SK-N-SH (cell line): ENCODE measurements around the gene VANGL2. TPM values are rescaled to one million over a fixed set of nuclear protein-coding genes. Genes with fewer than 3 reads are reported as not detected.

Source experiments
- CTCF ChIA-PET: fragments of 300-600, 350-600 bp; formaldehyde crosslinking; extraction: SDS; loops from one replicate; lab custom pipeline; 2021; lab: Yijun Ruan, JAX
- POLR2A ChIA-PET: fragments of 350-600 bp; sonication (Branson Sonifier 250); formaldehyde crosslinking; extraction: SDS; loops from one replicate; lab custom pipeline; 2020; ENCODE audit warnings: antibody characterized with exemption, inconsistent platforms; lab: Yijun Ruan, JAX
- DNase-seq: peaks from one replicate; pipeline ENCODE4 v3.0.0; 2012
- H2AFZ ChIP-seq: fragments of 200-600 bp; sonication (generic); 2 replicates; pipeline ENCODE4 v1.8.1; 2016; ENCODE audit warnings: antibody characterized with exemption, mild to moderate bottlenecking, low read depth
- H3F3A ChIP-seq: fragments of 200-600 bp; sonication (generic); replicated peaks from 2 replicates; pipeline ENCODE3; 2016; ENCODE audit warnings: antibody characterized with exemption, mild to moderate bottlenecking; ENCODE audit not compliant: insufficient read depth
- H3K27ac ChIP-seq, 2 experiments: fragments of 200-500 bp in 1 of 2; fragments of 200-600 bp in 1 of 2; sonication (Bioruptor generic) in 1 of 2; sonication (generic), shearing (Covaris generic) in 1 of 2; 2 replicates each; pipeline versions ENCODE4 v1.5.1 to v1.6.1; 2014 to 2016; ENCODE audit warnings: low read depth in 2 of 2, inconsistent platforms in 1 of 2, low read length in 1 of 2, mild to moderate bottlenecking in 1 of 2, mixed read lengths in 1 of 2
- H3K27me3 ChIP-seq: fragments of 200-600 bp; sonication (generic), shearing (Covaris generic); 2 replicates; pipeline ENCODE4 v1.6.1; 2016; ENCODE audit warnings: mixed run types; ENCODE audit not compliant: insufficient read depth
- H3K36me3 ChIP-seq, 2 experiments: fragments of 200-500 bp in 1 of 2; fragments of 200-600 bp in 1 of 2; sonication (Bioruptor generic) in 1 of 2; sonication (generic) in 1 of 2; replicated peaks in 1 of 2; 2 replicates each; pipeline versions ENCODE3 to v1.5.1; 2014 to 2016; ENCODE audit warnings: low read length in 1 of 2, mild to moderate bottlenecking in 1 of 2; ENCODE audit not compliant: insufficient read depth in 2 of 2, control insufficient read depth in 1 of 2
- H3K4me1 ChIP-seq, 2 experiments: fragments of 200-500 bp in 1 of 2; fragments of 200-600 bp in 1 of 2; sonication (Bioruptor generic) in 1 of 2; sonication (generic), shearing (Covaris generic) in 1 of 2; 2 replicates each; pipeline versions ENCODE4 v1.5.1 to v1.6.1; 2014 to 2016; ENCODE audit warnings: low read depth in 1 of 2, low read length in 1 of 2, mixed run types in 1 of 2; ENCODE audit not compliant: insufficient read depth in 2 of 2, control insufficient read depth in 1 of 2
- H3K4me2 ChIP-seq: fragments of 200-600 bp; sonication (generic), shearing (Covaris generic); 2 replicates; pipeline ENCODE4 v1.6.1; 2017; ENCODE audit warnings: mixed run types
- H3K4me3 ChIP-seq, 2 experiments: fragments of 200-500 bp in 1 of 2; fragments of 200-600 bp in 1 of 2; sonication (Bioruptor generic) in 1 of 2; sonication (generic), shearing (Covaris generic) in 1 of 2; 2 replicates each; pipeline versions ENCODE4 v1.5.1 to v1.8.1; 2014 to 2016; ENCODE audit warnings: low read depth in 2 of 2, inconsistent platforms in 1 of 2, low read length in 1 of 2, mild to moderate bottlenecking in 1 of 2, mixed read lengths in 1 of 2, moderate library complexity in 1 of 2
- H3K79me2 ChIP-seq: fragments of 200-600 bp; sonication (generic); 2 replicates; pipeline ENCODE4 v1.8.1; 2017; ENCODE audit warnings: mild to moderate bottlenecking; ENCODE audit not compliant: insufficient read depth
- H3K9ac ChIP-seq: fragments of 200-600 bp; sonication (generic); 2 replicates; pipeline ENCODE4 v1.6.1; 2017; ENCODE audit warnings: mixed run types
- H3K9me2 ChIP-seq: fragments of 200-600 bp; sonication (generic); 2 replicates; pipeline ENCODE4 v1.6.1; 2017; ENCODE audit warnings: mixed run types
- H3K9me3 ChIP-seq: fragments of 200-600 bp; sonication (generic); 2 replicates; pipeline ENCODE4 v1.6.1; 2017; ENCODE audit warnings: mixed run types, mild to moderate bottlenecking, moderate library complexity
- H4K20me1 ChIP-seq: fragments of 200-600 bp; sonication (generic); 2 replicates; pipeline ENCODE4 v1.6.1; 2017; ENCODE audit warnings: mild to moderate bottlenecking, mixed run types; ENCODE audit not compliant: insufficient read depth
- CHD2 ChIP-seq: fragments of 150-350 bp; IDR thresholded peaks from 2 replicates; pipeline ENCODE4 v1.6.1; 2018; ENCODE audit warnings: low read length; ENCODE audit not compliant: partially characterized antibody
- CTCF ChIP-seq: fragments of 200-600 bp; sonication (generic); IDR thresholded peaks from 2 replicates; pipeline ENCODE4 v1.6.1; 2017; ENCODE audit warnings: antibody characterized with exemption, mild to moderate bottlenecking, moderate library complexity
- ELF1 ChIP-seq: IDR thresholded peaks from 2 replicates; pipeline ENCODE4 v1.4.0; 2012
- EP300 ChIP-seq, 2 experiments: IDR thresholded peaks; 2 replicates each; pipeline versions ENCODE4 v1.4.0 to v1.6.1; 2012; ENCODE audit warnings: borderline replicate concordance in 1 of 2, low read depth in 1 of 2, low read length in 1 of 2
- EZH2phosphoT487 ChIP-seq: fragments of 200-600 bp; sonication (generic); IDR thresholded peaks from 2 replicates; pipeline ENCODE4 v1.6.1; 2017; ENCODE audit warnings: low read depth, mixed run types, mild to moderate bottlenecking, antibody characterized with exemption, moderate library complexity, borderline replicate concordance
- FOSL2 ChIP-seq: IDR thresholded peaks from 2 replicates; pipeline ENCODE4 v1.4.0; 2012; ENCODE audit warnings: low read depth, mild to moderate bottlenecking, moderate library complexity, borderline replicate concordance
- FOXM1 ChIP-seq: IDR thresholded peaks from 2 replicates; pipeline ENCODE4 v1.4.0; 2012; ENCODE audit warnings: low read depth, mild to moderate bottlenecking
- MAX ChIP-seq: IDR thresholded peaks from 2 replicates; pipeline ENCODE4 v1.4.0; 2012; ENCODE audit warnings: low read depth
- MEF2A ChIP-seq: IDR thresholded peaks from 2 replicates; pipeline ENCODE4 v1.4.0; 2012; ENCODE audit warnings: low read depth, borderline replicate concordance
- NFIC ChIP-seq: IDR thresholded peaks from 2 replicates; pipeline ENCODE4 v1.4.0; 2012; ENCODE audit warnings: borderline replicate concordance
- NRF1 ChIP-seq: IDR thresholded peaks from 2 replicates; pipeline ENCODE4 v1.6.1; 2012; ENCODE audit warnings: low read depth, mild to moderate bottlenecking, low read length
- PBX3 ChIP-seq: IDR thresholded peaks from 2 replicates; pipeline ENCODE4; 2012
- POLR2AphosphoS5 ChIP-seq: IDR thresholded peaks from 2 replicates; pipeline ENCODE4 v1.6.1; 2012; ENCODE audit warnings: low read depth, low read length
- RAD21 ChIP-seq: IDR thresholded peaks from 2 replicates; pipeline ENCODE4 v1.6.1; 2012; ENCODE audit warnings: mild to moderate bottlenecking, low read length
- RXRA ChIP-seq: IDR thresholded peaks from 2 replicates; pipeline ENCODE4 v1.4.0; 2012; ENCODE audit warnings: low read depth, mild to moderate bottlenecking, borderline replicate concordance
- SMC3 ChIP-seq: IDR thresholded peaks from 2 replicates; pipeline ENCODE4 v1.6.1; 2012; ENCODE audit warnings: low read depth, low read length, improper control_type of control experiment
- TAF1 ChIP-seq: IDR thresholded peaks from 2 replicates; pipeline ENCODE4 v1.6.1; 2012; ENCODE audit warnings: low read depth, mild to moderate bottlenecking, low read length, moderate library complexity, borderline replicate concordance
- TCF12 ChIP-seq: IDR thresholded peaks from 2 replicates; pipeline ENCODE4 v1.4.0; 2012
- USF1 ChIP-seq: IDR thresholded peaks from 2 replicates; pipeline ENCODE4 v1.4.0; 2012; ENCODE audit warnings: low read depth, borderline replicate concordance
- YY1 ChIP-seq: IDR thresholded peaks from 2 replicates; pipeline ENCODE4 v1.4.0; 2012; ENCODE audit warnings: low read depth, mild to moderate bottlenecking
- WGBS: methylation state at CpG from one replicate; pipeline ENCODE4 v1.1.6; 2017; ENCODE audit warnings: low lambda C conversion rate; 5-methylcytosine and 5-hydroxymethylcytosine counted together
- polyA plus RNA-seq, 3 experiments: library from polyadenylated mRNA; depleted of rRNA; stranded (reverse); fragments of >200 nt; gene quantifications; 2 replicates each; pipeline ENCODE4 v1.2.3, GENCODE V29; 2012

The VANGL2 gene
- polyA plus RNA-seq, 1 of the 3 experiments (the other 2 are of a cell fraction): 13.4 TPM

GRCh38 chr1:160360227-160360695 lies 40.1 kb upstream of the VANGL2 start:
- TF ChIP-seq POLR2AphosphoS5 (no peak), FOSL2 (no peak), RXRA (no peak), EP300 (IDR thresholded peaks at IDR 0.05; ENCODE audit: borderline replicate concordance in 1 of 2, low read depth in 1 of 2, low read length in 1 of 2) (no peak), FOXM1 (no peak), NFIC (no peak)
- Histone ChIP-seq H3K9me2 (no peaks in the 10 kb centered on the region), H3K27me3 (no peaks in the 10 kb centered on the region), H3K4me3 (no peak overlapping the region), H3K27ac (no peak overlapping the region), H3K9me3 (no peaks in the 10 kb centered on the region), H3F3A (peaks cover 5% of the 10 kb centered on the region), H3K36me3 (peaks cover 8 to 45% of the 10 kb centered on the region in 2 experiments), H4K20me1 (no peaks in the 10 kb centered on the region), H3K79me2 (no peaks in the 10 kb centered on the region), H3K4me2 (no peak overlapping the region), H3K9ac (no peak overlapping the region), H2AFZ (no peak overlapping the region), H3K4me1 (no peaks in the 10 kb centered on the region)
- DNase-seq: no peak
- POLR2A ChIA-PET: no interaction called here
- CTCF ChIA-PET: interaction anchor here (1.0 to 9.0 kb wide), 3 partner anchors 9 to 69 kb away, joined by 3 to 85 read pairs (median 9); no protein-coding TSS in a partner anchor
- 100% methylated on average over 5 of the region's 8 CpGs for WGBS

GRCh38 chr1:160361199-160361598 lies 39.2 kb upstream of the VANGL2 start:
- Histone ChIP-seq H3K27ac (no peak overlapping the region), H3K79me2 (no peaks in the 10 kb centered on the region), H3K36me3 (peaks cover 4 to 36% of the 10 kb centered on the region in 2 experiments), H2AFZ (no peak overlapping the region), H3K9me2 (no peaks in the 10 kb centered on the region), H3K27me3 (no peaks in the 10 kb centered on the region), H3K9ac (no peak overlapping the region), H3K4me2 (no peak overlapping the region), H3K4me3 (no peak overlapping the region), H3K9me3 (no peaks in the 10 kb centered on the region), H4K20me1 (no peaks in the 10 kb centered on the region), H3F3A (peaks cover 5% of the 10 kb centered on the region), H3K4me1 (no peaks in the 10 kb centered on the region)
- WGBS: 87% methylated on average over 2 of the region's 2 CpGs
- DNase-seq: no peak
- no peak for TF ChIP-seq EZH2phosphoT487
- CTCF ChIA-PET: interaction anchor here (0.6 to 9.0 kb wide), 5 partner anchors 10 to 188 kb away, joined by 3 to 85 read pairs (median 6); no protein-coding TSS in a partner anchor
- POLR2A ChIA-PET: no interaction called here

DNA sequence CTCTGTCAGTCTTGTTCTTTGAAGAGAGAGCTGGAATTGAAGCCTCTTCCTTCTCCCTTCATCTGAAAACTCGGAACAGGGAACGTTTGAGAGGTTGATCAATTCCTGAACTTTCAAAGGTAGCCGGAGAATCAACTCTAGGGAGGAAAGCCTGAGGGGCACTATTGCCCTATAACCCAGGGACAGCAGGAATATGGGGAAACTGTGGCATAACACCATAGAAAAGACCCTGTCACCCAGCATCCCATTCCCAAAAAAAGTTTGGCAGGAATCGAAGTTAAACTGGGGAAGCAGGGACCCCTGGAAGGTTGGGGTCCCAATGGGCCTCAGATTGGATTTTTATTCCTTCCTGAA lies 38.6 kb upstream of the VANGL2 start:
- Histone ChIP-seq H3K9ac (no peak overlapping the region), H3K9me2 (no peaks in the 10 kb centered on the region), H3K4me2 (no peak overlapping the region), H3K36me3 (peaks cover 4 to 30% of the 10 kb centered on the region in 2 experiments), H3K9me3 (no peaks in the 10 kb centered on the region), H3K4me3 (no peak overlapping the region), H3K4me1 (no peaks in the 10 kb centered on the region), H2AFZ (no peak overlapping the region; the same call in 1 of the 2 replicates), H3K79me2 (no peaks in the 10 kb centered on the region), H3K27ac (no peak overlapping the region), H3F3A (peaks cover 5% of the 10 kb centered on the region), H4K20me1 (no peaks in the 10 kb centered on the region), H3K27me3 (no peaks in the 10 kb centered on the region)
- DNase-seq: no peak
- ChIA-PET CTCF (interaction anchor here (0.6 to 9.0 kb wide), 7 partner anchors 9 to 188 kb away, joined by 3 to 85 read pairs (median 6); no protein-coding TSS in a partner anchor), POLR2A (no interaction called here)
- 96% methylated on average over 4 of the region's 4 CpGs for WGBS
- no peak for TF ChIP-seq CHD2
- TF ChIP-seq TCF12: no peak
- TF ChIP-seq USF1: no peak
- no peak for TF ChIP-seq EZH2phosphoT487
- no peak for TF ChIP-seq TAF1
- TF ChIP-seq MEF2A: no peak
- no peak for TF ChIP-seq CTCF
- no peak for TF ChIP-seq MAX
- TF ChIP-seq NRF1: no peak
- TF ChIP-seq SMC3: no peak
- TF ChIP-seq YY1: no peak
- TF ChIP-seq PBX3: no peak
- TF ChIP-seq ELF1: no peak
- no peak for TF ChIP-seq POLR2AphosphoS5
- no peak for TF ChIP-seq RAD21
